GM12892 (cell line): ENCODE measurements around the gene TMEM11.

Experiments used
- POLR2A ChIP-seq: IDR thresholded peaks from 2 replicates; pipeline ENCODE4 v1.6.1; 2011; ENCODE audit warnings: low read depth, low read length, control low read depth
- POLR2AphosphoS5 ChIP-seq: IDR thresholded peaks from 2 replicates; pipeline ENCODE4 v1.6.1; 2011; ENCODE audit warnings: low read depth, low read length, control low read depth
- TAF1 ChIP-seq: IDR thresholded peaks from 2 replicates; pipeline ENCODE4 v1.6.1; 2011; ENCODE audit warnings: low read depth, mild to moderate bottlenecking, control low read depth, low read length, borderline replicate concordance

DNA sequence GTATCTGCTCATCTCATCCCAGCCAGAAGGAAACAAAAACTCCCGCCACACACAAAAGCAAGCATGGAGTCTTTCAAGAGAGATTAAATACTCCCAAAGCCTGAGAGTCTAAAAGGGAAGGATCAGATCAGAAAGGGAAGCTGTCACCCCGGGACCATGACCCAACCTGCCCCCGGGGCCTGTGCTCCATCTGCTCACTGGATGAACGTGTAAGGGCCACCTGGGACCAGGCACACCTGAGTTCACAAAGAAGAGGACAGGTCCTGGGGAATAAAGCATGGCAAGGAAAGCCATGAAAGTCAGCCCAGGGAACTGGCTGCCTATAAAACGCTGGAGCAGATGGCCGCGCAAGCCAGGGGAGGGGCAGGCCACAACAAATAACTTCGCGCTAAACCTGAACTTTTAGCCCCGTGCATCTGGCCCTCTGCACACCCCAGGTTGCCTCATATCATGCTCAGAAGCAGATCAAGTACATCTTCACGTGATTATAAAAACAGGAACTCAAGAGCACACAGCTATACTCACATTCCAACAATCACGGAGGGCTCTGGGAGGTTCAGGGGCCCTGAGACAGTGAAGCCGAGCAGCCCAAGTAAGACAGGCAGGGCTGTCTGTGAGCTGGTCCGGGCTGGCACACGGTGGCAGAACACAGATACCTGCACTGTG is 3.4 kb downstream of the TMEM11 start:
- TF ChIP-seq POLR2A: no peak
- no peak for TF ChIP-seq POLR2AphosphoS5
- TF ChIP-seq TAF1: no peak
